Measurements from ENCODE around the gene NOX5.

Gene NOX5

GRCh38 chr15:68997930-68998777 lies 16.3 kb upstream of the NOX5 start:
- H3K9me3 Mint-ChIP-seq: no peaks in the 10 kb centered on the region
- H3K27me3 Mint-ChIP-seq: no peaks in the 10 kb centered on the region
- intact Hi-C loops (cut with micrococcal nuclease): no loop called here
- no peak overlapping the region for H3K4me3 Mint-ChIP-seq
- no peaks in the 10 kb centered on the region for H3K36me3 Mint-ChIP-seq (ENCODE audit: low read depth)
- no peaks in the 10 kb centered on the region for H3K4me1 Mint-ChIP-seq (ENCODE audit: low read depth)
- no peak overlapping the region for H3K27ac Mint-ChIP-seq

GRCh38 chr15:68999091-68999490 lies 15.4 kb upstream of the NOX5 start:
- no peaks in the 10 kb centered on the region for H3K9me3 Mint-ChIP-seq
- no peaks in the 10 kb centered on the region for H3K4me1 Mint-ChIP-seq (ENCODE audit: low read depth)
- H3K4me3 Mint-ChIP-seq: no peak overlapping the region
- intact Hi-C loops (cut with micrococcal nuclease): no loop called here
- no peaks in the 10 kb centered on the region for H3K27me3 Mint-ChIP-seq
- H3K36me3 Mint-ChIP-seq (ENCODE audit: low read depth): no peaks in the 10 kb centered on the region
- H3K27ac Mint-ChIP-seq: no peak overlapping the region

GRCh38 chr15:69000091-69000490 lies 14.4 kb upstream of the NOX5 start:
- Mint-ChIP-seq H3K9me3 (no peaks in the 10 kb centered on the region), H3K4me3 (no peak overlapping the region), H3K27ac (no peak overlapping the region), H3K27me3 (no peaks in the 10 kb centered on the region), H3K36me3 (ENCODE audit: low read depth) (no peaks in the 10 kb centered on the region), H3K4me1 (ENCODE audit: low read depth) (no peaks in the 10 kb centered on the region)
- intact Hi-C loops (cut with micrococcal nuclease): no loop called here

GRCh38 chr15:69000725-69001503 lies 13.6 kb upstream of the NOX5 start:
- intact Hi-C loops (cut with micrococcal nuclease): no loop called here
- Mint-ChIP-seq H3K9me3 (no peaks in the 10 kb centered on the region), H3K36me3 (ENCODE audit: low read depth) (no peaks in the 10 kb centered on the region)

GRCh38 chr15:69002783-69003182 lies 11.7 kb upstream of the NOX5 start:
- no peak overlapping the region for H3K4me3 Mint-ChIP-seq
- intact Hi-C loops (cut with micrococcal nuclease): no loop called here
- no peaks in the 10 kb centered on the region for H3K27me3 Mint-ChIP-seq

More at GRCh38 chr15:69000725-69001503, 13.6 kb upstream of the NOX5 start:
- H3K4me1 Mint-ChIP-seq (ENCODE audit: low read depth): no peaks in the 10 kb centered on the region
- no peaks in the 10 kb centered on the region for H3K27me3 Mint-ChIP-seq
- H3K27ac Mint-ChIP-seq: no peak overlapping the region
- H3K4me3 Mint-ChIP-seq: no peak overlapping the region

GRCh38 chr15:69004011-69004410 lies 10.5 kb upstream of the NOX5 start:
- intact Hi-C loops (cut with micrococcal nuclease): no loop called here
- H3K4me3 Mint-ChIP-seq: no peak overlapping the region

More at GRCh38 chr15:69002783-69003182, 11.7 kb upstream of the NOX5 start:
- no peak overlapping the region for H3K27ac Mint-ChIP-seq
- no peaks in the 10 kb centered on the region for H3K4me1 Mint-ChIP-seq (ENCODE audit: low read depth)
- peaks cover 6% of the 10 kb centered on the region for H3K9me3 Mint-ChIP-seq
- H3K36me3 Mint-ChIP-seq (ENCODE audit: low read depth): no peaks in the 10 kb centered on the region

GRCh38 chr15:69008056-69008455 lies 6.4 kb upstream of the NOX5 start:
- Mint-ChIP-seq H3K9me3 (peaks cover 9% of the 10 kb centered on the region), H3K36me3 (ENCODE audit: low read depth) (no peaks in the 10 kb centered on the region), H3K4me3 (no peak overlapping the region), H3K27me3 (no peaks in the 10 kb centered on the region), H3K27ac (no peak overlapping the region), H3K4me1 (ENCODE audit: low read depth) (peaks cover 8% of the 10 kb centered on the region)
- intact Hi-C loops (cut with micrococcal nuclease): no loop called here

More at GRCh38 chr15:69004011-69004410, 10.5 kb upstream of the NOX5 start:
- Mint-ChIP-seq H3K4me1 (ENCODE audit: low read depth) (no peaks in the 10 kb centered on the region), H3K27ac (no peak overlapping the region), H3K9me3 (peaks cover 9% of the 10 kb centered on the region), H3K27me3 (no peaks in the 10 kb centered on the region), H3K36me3 (ENCODE audit: low read depth) (no peaks in the 10 kb centered on the region)

GRCh38 chr15:69009341-69009740 lies 5.2 kb upstream of the NOX5 start:
- intact Hi-C loops (cut with micrococcal nuclease): no loop called here
- Mint-ChIP-seq H3K27me3 (no peaks in the 10 kb centered on the region), H3K9me3 (peaks cover 9% of the 10 kb centered on the region), H3K27ac (no peak overlapping the region), H3K4me3 (no peak overlapping the region), H3K36me3 (ENCODE audit: low read depth) (no peaks in the 10 kb centered on the region), H3K4me1 (ENCODE audit: low read depth) (peaks cover 12% of the 10 kb centered on the region)

GRCh38 chr15:69011641-69012040 lies 2.9 kb upstream of the NOX5 start:
- H3K27me3 Mint-ChIP-seq: peaks cover 7% of the 10 kb centered on the region
- H3K4me1 Mint-ChIP-seq (ENCODE audit: low read depth): peaks cover 15% of the 10 kb centered on the region
- H3K4me3 Mint-ChIP-seq: no peak overlapping the region
- intact Hi-C loops (cut with micrococcal nuclease): no loop called here
- no peaks in the 10 kb centered on the region for H3K36me3 Mint-ChIP-seq (ENCODE audit: low read depth)
- no peak overlapping the region for H3K27ac Mint-ChIP-seq
- H3K9me3 Mint-ChIP-seq: peaks cover 9% of the 10 kb centered on the region

- Mint-ChIP-seq H3K4me3 (no peak overlapping the region), H3K27ac (no peak overlapping the region), H3K9me3 (peaks cover 3% of the 10 kb centered on the region), H3K4me1 (ENCODE audit: low read depth) (peaks cover 15% of the 10 kb centered on the region), H3K36me3 (ENCODE audit: low read depth) (no peaks in the 10 kb centered on the region), H3K27me3 (peaks cover 7% of the 10 kb centered on the region)
- intact Hi-C loops (cut with micrococcal nuclease): no loop called here
Observed at GRCh38 chr15:69012761-69013364, 1.6 kb upstream of the NOX5 start.

- no peaks in the 10 kb centered on the region for H3K36me3 Mint-ChIP-seq (ENCODE audit: low read depth)
- H3K27ac Mint-ChIP-seq: no peak overlapping the region
- intact Hi-C loops (cut with micrococcal nuclease): no loop called here
- H3K27me3 Mint-ChIP-seq: peaks cover 10% of the 10 kb centered on the region
- no peak overlapping the region for H3K4me3 Mint-ChIP-seq
- peaks cover 15% of the 10 kb centered on the region for H3K4me1 Mint-ChIP-seq (ENCODE audit: low read depth)
- H3K9me3 Mint-ChIP-seq: no peaks in the 10 kb centered on the region
Observed at GRCh38 chr15:69013726-69014406, 629 bp upstream of the NOX5 start.

- H3K27me3 Mint-ChIP-seq: peaks cover 10% of the 10 kb centered on the region
- no peaks in the 10 kb centered on the region for H3K9me3 Mint-ChIP-seq
- peaks cover 7% of the 10 kb centered on the region for H3K4me1 Mint-ChIP-seq (ENCODE audit: low read depth)
- intact Hi-C loops (cut with micrococcal nuclease): no loop called here
- H3K36me3 Mint-ChIP-seq (ENCODE audit: low read depth): no peaks in the 10 kb centered on the region
- no peak overlapping the region for H3K4me3 Mint-ChIP-seq
- no peak overlapping the region for H3K27ac Mint-ChIP-seq
Observed at GRCh38 chr15:69015591-69015990, 1.1 kb downstream of the NOX5 start.

GRCh38 chr15:69016021-69016595 lies 1.6 kb downstream of the NOX5 start:
- peaks cover 7% of the 10 kb centered on the region for H3K4me1 Mint-ChIP-seq (ENCODE audit: low read depth)
- H3K4me3 Mint-ChIP-seq: no peak overlapping the region
- no peak overlapping the region for H3K27ac Mint-ChIP-seq
- H3K36me3 Mint-ChIP-seq (ENCODE audit: low read depth): no peaks in the 10 kb centered on the region
- no peaks in the 10 kb centered on the region for H3K9me3 Mint-ChIP-seq
- intact Hi-C loops (cut with micrococcal nuclease): no loop called here
- peaks cover 10% of the 10 kb centered on the region for H3K27me3 Mint-ChIP-seq
